Posterior cingulate gyrus (tissue), 11 donors: ENCODE data around the gene SPP2.

Experiments
- DNase-seq, 10 donors: peaks; one replicate each; pipeline versions ENCODE4 v3.0.0 to v3.0.0-alpha.2; 2020 to 2021; ENCODE audit warnings: mixed read lengths in 3 of 10
- intact Hi-C: fragments of 100-400 bp; cut with DNase I; formaldehyde crosslinking; loops from one replicate; pipeline ENCODE4 v1.15.1; 2023

The SPP2 gene

DNA sequence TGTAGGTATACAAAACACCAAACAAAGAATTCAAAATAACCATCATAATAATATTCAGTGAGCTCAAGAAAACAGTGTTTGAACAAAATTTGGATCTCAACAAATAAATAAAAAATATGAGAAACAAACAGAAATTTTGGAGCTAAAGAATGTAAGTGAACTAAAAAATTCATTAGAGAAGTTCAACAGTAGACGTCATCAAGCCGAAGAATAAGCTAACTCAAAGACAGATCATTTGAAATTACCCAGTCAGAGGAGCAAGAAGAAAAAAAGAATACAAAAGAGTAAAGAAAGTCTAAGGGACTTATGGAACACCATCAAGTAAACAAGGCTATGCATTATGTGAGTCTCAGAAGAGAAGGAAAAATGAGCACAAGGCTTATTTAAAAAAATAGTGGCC lies 16.6 kb upstream of the SPP2 start:
- intact Hi-C loops: no loop called here
- DNase-seq: no peak

DNA sequence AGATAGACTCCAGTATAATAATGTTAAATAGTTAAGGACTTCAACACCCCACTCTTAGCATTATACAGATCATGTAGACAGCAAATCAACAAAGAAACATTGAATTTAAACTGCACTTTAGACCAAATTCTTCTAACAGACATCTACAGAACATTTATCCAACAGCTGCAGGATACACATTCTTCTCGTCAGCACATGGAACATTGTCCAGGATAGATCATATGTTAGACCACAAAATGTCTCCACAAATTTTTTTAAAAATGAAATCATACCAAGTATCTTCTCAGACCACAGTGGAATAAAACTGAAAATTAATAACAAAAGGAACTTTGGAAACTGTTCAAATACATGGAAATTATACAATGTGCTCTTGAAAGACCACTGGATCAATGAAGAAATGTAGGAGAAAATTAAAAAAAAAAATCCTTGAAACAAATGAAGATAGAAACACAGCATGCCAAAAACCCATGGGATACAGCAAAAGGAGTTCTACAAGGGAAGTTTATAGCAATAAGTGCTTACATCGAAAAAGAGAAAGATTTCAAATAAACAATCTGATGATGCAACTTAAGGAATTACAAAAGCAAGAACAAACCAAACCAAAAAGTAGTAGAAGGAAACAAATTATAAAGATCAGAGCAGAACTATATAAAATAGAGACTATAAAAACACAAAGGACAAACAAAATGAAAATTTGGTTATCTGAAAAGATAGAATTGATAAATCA lies 12.3 kb upstream of the SPP2 start:
- intact Hi-C loops: no loop called here
- no peak for DNase-seq

DNA sequence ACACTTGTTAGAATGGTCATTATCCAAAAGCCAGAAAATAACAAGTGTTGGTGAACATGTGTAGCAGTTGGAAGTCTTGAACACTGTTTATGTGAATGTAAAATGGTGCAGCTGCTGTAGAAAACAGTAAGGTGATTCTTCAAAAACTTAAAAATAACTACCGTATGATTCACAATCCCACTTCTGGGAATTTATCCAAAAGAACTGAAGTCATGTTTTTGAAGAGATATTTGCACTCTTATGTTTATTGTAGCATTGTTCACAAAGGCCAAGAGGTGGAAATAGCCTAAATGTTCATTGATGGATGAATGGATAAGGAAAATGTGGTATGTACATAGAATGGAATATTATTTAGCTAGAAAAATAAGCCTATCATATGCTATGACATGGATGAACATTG lies 6.3 kb upstream of the SPP2 start:
- no peak for DNase-seq
- intact Hi-C loops: no loop called here

DNA sequence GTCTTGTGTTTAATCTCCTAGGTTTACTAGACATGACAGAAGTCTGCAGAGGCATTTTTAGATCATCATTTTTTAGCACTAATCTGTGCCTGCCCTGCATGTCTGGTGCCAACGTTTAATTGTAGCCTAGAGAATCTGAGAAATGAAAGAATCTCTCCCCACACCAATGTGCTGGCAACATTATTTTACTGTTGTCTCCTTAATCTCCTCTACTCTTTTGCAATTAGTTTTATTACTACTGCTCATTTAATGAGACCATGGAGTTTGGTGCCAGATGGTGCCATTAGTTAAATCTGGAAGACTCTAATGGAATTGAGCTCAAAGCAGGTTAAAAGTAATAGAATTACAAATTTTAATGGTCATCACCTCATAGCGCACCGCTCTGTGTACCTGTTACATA lies 4.0 kb upstream of the SPP2 start:
- intact Hi-C loops: no loop called here

GRCh38 chr2:234047361-234047760 lies 3.1 kb upstream of the SPP2 start:
- intact Hi-C loops: no loop called here

More for the DNA sequence above, 4.0 kb upstream of the SPP2 start:
- DNase-seq: no peak

GRCh38 chr2:234048049-234048448 lies 2.5 kb upstream of the SPP2 start:
- DNase-seq: no peak
- intact Hi-C loops: no loop called here

More at GRCh38 chr2:234047361-234047760, 3.1 kb upstream of the SPP2 start:
- no peak for DNase-seq

DNA sequence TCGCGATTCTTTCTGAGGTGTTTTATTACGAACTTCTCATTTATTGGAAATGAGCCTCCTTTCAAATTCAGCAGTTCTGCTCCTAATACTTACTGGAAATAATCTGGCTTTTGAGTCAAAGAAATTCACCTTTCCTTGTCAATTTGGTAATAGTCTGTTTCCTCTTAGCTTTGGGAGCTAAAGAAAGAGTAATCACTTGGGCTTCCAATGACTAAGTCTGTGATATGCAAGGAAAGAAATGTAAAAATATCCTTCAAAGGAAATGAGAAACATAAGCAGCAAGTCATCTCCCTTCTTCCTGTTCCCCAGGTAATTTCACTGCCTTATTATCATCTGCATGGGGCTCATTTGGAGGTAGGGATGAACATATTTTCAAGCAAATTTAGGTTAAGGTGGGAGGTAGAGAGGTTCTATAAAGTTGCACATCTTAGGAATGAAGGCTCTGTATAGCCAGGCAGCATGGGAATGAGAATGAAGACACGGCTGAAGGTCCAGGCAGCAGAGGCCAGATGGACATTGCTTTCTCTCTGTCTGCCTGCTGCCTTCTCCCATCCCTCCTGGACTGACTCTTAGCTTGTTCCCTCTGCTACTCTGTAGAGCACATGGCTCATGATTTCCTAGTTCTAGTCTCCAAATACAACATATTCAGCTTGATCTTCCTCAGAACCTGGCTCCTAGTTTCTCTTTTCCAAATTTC lies 1.0 kb downstream of the SPP2 start:
- intact Hi-C loops: no loop called here
- no peak for DNase-seq

GRCh38 chr2:234058881-234059280 lies 8.4 kb downstream of the SPP2 start:
- intact Hi-C loops: no loop called here
- no peak for DNase-seq

DNA sequence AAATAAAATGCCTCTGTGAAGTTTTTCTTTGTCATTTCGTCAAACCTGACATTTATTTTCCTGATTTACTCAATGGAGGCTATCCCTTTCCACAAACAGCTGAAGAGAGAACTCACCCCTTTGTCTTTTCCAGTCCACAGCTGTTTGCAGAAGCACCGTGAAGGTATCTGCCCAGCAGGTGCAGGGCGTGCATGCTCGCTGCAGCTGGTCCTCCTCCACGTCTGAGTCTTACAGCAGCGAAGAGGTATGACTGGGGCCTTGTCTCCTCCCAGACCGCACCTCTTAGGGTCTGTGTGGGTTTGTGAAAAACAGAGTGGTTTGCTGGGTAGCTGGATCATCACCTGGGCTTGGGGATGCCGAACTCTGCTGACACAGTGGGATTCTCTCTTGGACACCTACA lies 9.7 kb downstream of the SPP2 start:
- DNase-seq: no peak
- intact Hi-C loops: no loop called here

DNA sequence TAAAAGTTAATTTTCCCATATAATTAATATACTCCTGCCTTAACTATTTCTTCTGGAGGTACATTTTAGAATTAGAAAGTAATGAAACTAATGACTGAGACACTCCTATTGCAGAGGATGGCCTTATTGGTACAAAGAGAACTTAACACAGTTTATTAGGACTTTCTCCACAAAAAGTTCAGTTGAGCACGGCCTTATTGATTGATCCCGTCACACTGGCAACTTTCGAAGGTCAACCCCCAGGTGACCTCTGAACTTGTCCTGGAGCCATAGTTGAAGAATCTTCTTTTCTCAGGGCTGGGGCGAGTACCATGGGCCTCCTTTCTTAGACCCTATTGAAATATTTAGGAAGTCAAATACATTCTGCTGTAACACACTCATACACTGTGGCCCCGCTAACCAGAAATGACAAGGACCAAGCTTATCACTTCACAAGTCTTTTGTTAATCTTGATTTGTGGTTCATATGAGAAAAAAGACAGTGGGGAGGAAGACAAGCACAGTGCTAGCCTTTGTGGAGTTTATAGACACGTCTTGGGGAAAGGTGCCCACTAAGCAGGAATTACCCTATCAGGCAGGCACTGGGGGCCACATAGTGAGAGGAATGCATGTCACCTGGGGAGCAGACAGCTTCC lies 11.2 kb downstream of the SPP2 start:
- no peak for DNase-seq
- intact Hi-C loops: no loop called here

GRCh38 chr2:234066587-234066986 lies 16.1 kb downstream of the SPP2 start:
- no peak for DNase-seq
- intact Hi-C loops: no loop called here

GRCh38 chr2:234071664-234072063 lies 21.2 kb downstream of the SPP2 start:
- intact Hi-C loops: no loop called here

DNA sequence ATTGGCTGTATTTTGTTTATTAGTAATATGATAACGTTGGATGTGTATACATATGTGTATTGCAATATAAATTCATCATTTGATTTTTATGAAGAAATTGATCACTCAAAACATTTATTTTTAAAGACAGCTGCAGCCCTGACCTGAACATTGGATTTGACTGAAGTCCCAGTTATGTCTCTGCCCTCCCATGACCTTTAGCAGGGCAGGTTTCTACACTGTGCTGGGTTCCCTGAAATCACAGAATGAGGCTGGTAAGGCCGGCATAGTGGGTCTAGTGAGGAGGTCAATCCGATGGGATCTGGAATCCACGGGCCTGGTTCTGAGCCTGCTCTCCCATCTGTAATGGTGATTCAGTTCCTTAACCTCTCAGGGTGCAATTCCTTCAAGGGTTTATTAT lies 22.0 kb downstream of the SPP2 start:
- DNase-seq: no peak
- intact Hi-C loops: no loop called here

More at GRCh38 chr2:234071664-234072063, 21.2 kb downstream of the SPP2 start:
- DNase-seq: no peak

- intact Hi-C loops: no loop called here
- no peak for DNase-seq
Measured at GRCh38 chr2:234074751-234075517, 24.4 kb downstream of the SPP2 start.

DNA sequence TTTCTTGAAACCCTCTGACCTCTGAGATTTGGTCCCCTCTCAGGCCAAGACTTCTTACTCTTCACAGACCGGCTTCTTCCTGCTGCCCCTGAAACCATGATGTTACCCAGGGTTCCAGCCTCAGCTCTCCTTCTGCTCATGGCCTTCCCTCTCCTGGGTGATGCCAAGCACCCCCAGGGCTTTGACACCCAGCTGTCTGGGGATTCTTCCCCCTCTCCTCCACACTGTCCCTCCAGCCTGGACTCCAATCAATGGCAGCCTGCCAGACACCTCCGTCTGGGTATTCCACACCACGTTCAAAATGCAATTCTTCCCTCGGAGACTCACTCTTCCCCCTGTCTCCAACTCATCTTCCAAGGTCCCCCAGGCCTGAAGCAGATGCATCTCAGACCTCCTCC lies 25.0 kb downstream of the SPP2 start:
- no peak for DNase-seq
- intact Hi-C loops: no loop called here

DNA sequence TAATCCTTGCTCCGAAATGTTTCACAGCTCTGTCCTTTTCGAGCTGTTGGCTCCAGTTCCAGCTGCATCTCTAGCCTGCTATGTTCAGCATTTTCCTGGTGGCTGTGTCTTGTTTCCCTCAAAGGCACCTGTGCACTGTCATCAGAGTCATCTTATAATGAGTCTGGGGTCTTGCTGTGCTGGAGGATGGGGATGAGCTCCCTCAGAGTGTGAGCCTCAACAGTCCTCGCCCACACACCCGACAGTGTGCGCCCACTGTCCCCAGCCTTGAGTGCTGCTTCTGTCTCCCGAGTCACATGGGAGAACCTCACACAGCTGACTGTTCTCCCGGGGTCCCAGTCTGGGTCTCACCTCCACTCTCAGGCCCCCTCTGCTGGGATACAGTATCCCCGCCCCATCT lies 25.4 kb downstream of the SPP2 start:
- intact Hi-C loops: no loop called here
- DNase-seq: no peak

GRCh38 chr2:234076451-234076850 lies 25.9 kb downstream of the SPP2 start:
- DNase-seq: no peak
- intact Hi-C loops: no loop called here

GRCh38 chr2:234078129-234078528 lies 27.6 kb downstream of the SPP2 start:
- DNase-seq: no peak
- intact Hi-C loops: no loop called here

GRCh38 chr2:234081970-234082822 lies 31.7 kb downstream of the SPP2 start:
- DNase-seq: no peak
- intact Hi-C loops: no loop called here
